ENCODE results near the gene SLC5A12. TPM values are rescaled to one million over a fixed set of nuclear protein-coding genes. Genes with fewer than 3 reads are reported as not detected.

Gene SLC5A12
- total RNA-seq, 2 donors from 2014 or later = not detected

DNA sequence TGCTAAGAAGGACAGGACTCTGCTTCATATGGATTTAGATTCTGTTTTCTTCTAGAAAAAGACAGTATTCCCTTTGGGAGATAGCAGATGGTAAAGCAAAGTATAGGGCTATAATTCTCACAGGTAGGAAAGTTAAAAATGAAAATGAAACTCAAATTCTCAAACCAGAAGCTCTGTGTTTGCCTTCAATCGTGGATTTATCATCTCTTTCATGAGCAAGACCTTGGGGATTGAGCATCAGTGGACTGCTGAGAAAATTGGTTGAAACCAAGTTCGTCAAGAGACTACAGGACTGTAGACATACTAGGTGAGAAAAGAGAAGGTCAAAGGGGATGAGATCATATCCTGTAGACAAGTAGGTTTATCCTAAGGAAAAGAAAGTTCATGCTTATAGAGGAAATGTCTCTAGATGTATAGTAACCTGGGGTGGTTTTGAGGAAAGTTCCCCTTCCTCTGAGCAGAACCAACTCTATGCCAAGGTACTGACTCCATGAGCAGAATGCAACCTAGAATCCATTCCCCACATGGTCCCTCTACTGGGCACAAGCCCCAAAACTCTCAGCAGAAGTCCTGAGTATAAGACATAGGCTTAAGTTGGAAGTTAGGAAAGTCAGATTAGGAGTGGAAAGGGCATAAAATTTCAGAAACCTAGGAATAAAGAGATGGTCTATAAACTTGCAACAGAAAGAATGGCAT is 46.5 kb downstream of the SLC5A12 start:
- intact Hi-C loops (cut with DNase I) = no loop called here
- no peak for DNase-seq (ENCODE audit: low spot score)

DNA sequence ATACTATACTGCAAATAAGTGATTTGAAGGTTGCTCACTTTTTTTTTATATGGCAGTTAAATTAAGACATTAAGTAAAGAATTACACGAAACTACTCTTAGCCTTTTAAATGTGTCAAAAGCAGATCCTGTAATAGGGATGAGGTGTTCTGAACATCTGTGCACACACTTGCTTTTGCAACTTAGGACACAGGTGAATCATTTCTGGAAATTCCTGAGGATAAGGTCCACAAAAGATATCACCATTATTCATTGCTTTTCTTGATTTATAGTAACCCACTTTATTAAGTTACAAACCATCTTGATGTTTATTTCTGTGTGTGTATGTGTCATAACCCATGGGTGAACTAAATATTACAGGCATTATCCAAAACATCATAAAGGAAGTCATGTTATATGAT is 55.9 kb downstream of the SLC5A12 start:
- intact Hi-C loops (cut with DNase I) = no loop called here
- DNase-seq (ENCODE audit: low spot score) = no peak

DNA sequence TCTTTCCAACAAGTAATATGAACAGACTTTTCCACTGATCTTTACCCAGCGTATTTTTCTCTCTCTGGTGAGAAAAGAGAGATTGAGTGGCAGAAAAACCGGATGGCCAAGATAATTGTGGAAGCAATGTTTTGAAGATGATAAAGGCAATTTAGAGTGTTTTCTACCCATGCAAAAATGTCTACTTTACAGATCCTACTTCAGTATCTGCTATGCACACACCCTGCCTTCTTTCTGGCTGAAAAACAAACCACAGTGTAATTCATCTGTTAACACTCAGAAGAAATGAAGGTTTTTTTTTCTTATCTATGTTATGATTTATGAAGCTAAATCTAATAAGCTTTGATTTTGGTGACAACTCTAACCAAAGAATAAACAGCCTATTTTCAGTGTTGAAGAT is 56.8 kb downstream of the SLC5A12 start:
- intact Hi-C loops (cut with DNase I) = no loop called here
- no peak for DNase-seq (ENCODE audit: low spot score)

DNA sequence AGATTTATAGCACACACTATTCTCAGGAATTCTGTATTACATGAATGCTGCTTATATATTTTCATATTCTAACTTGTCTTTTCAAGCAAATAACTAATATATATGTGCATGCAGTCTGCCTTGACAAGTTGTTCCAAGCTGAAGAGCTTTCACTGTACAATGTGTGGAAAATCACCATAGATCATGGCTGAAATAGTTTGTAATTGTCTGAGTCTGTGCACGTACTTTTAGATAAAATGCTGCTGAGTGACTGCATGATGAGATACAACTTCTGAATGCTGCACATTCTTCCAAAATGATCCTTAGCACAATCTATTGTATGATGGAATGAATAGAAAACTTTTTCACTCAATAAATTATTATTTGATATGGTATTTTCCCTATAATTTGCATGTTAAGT is 58.9 kb downstream of the SLC5A12 start:
- DNase-seq (ENCODE audit: low spot score) = no peak
- intact Hi-C loops (cut with DNase I) = no loop called here

DNA sequence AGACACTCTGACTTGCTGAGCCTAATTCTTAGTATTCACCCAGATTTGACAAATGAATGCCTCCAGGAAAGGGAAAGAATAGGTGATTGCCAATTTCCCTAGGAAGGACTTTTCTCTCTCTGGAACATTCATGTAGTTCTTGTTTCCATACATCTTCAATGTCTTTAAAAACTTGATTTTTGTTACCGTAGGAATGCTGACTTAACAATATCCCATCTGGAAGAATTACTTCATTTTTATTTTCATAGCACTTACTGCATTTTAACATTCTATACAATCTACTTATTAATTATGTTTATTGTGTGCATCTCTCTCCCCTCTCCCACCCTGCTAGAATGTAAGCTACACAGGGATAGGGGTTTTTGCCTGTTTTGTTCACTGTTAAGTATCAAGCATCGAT is 66.6 kb downstream of the SLC5A12 start:
- intact Hi-C loops (cut with DNase I) = no loop called here
- no peak for DNase-seq (ENCODE audit: low spot score)

DNA sequence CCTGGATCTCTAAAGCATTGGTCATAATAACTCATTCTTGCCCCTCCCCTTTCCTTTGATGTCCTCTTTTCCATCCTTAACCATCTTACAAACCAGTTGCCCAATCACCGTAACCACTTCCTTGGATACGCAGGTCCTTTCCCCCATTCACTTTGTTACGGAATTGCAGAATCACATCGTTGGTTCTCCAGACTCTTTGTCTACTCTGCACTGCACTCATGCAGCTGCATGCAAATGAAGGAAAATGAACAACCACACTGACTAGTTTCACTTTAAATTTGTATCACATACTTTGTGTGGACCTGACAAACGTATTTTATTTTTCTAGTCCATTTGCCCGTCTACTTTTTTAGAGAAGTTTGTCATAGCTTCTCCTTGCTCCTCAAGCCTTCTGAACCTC is 69.9 kb downstream of the SLC5A12 start:
- DNase-seq (ENCODE audit: low spot score) = no peak
- intact Hi-C loops (cut with DNase I) = no loop called here

DNA sequence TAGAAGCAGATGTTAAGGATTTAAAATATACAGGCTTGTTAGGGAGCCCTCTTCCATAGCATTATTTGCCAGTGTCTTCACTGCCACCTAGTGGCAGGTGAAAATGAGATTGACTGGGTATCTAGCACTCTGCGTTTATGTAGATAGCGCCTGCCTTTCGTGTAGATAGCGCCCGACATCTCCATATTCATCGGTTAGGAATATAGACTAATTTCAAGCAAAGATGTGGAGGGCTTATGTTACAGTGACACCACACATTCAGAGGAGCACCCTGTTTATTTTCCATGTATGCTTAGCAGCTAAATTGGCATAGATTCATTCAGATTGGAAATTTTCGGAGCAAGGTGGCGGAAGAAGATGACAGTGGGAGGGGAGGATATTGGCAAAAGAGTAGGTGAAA is 72.0 kb downstream of the SLC5A12 start:
- DNase-seq (ENCODE audit: low spot score) = no peak
- intact Hi-C loops (cut with DNase I) = loop anchor here in 1 of 2 donors (10.0 kb wide), 1 partner anchor 155 kb away; no protein-coding TSS in a partner anchor

DNA sequence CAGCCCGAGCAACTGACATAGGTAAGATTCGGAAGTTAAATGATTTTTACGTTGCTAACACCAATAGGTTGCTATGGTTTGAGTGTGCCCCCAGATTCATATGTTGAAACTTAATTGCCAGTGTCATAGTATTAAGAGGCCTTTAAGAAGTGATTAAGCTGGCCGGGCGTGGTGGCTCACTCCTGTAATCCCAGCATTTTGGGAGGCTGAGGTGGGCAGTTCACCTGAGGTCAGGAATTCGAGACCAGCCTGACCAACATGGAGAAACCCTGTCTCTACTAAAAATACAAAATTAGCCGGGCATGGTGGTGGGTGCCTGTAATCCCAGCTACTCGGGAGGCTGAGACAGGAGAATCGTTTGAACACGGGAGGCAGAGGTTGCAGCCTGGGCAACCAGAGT is 78.5 kb downstream of the SLC5A12 start:
- intact Hi-C loops (cut with DNase I) = loop anchor here in 1 of 2 donors (10.0 kb wide), 1 partner anchor 161 kb away; no protein-coding TSS in a partner anchor
- peak; percentile 67 for DNase-seq (ENCODE audit: low spot score)

DNA sequence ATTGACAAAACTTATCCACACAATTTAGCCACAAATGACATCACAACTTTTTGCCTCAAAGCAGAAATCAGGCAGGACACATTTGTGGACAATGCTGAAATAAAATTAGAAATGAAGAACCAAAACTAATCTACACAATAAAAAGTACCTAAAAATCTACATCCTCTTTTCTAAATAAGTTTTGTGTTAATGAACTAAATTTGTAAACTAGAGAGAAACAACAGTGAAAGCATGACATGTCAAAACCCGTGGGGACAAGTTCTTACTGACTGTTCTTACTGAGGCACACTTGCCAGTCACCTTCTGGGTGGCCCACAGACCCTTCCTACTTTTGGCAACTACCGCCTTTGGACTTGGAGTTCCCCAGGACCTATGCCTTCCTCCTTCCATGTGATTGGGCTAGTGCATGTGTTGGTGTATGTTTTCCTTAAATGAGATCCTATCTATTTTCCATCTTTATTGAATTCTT is 89.1 kb downstream of the SLC5A12 start:
- intact Hi-C loops (cut with DNase I) = no loop called here
- no peak for DNase-seq (ENCODE audit: low spot score)

DNA sequence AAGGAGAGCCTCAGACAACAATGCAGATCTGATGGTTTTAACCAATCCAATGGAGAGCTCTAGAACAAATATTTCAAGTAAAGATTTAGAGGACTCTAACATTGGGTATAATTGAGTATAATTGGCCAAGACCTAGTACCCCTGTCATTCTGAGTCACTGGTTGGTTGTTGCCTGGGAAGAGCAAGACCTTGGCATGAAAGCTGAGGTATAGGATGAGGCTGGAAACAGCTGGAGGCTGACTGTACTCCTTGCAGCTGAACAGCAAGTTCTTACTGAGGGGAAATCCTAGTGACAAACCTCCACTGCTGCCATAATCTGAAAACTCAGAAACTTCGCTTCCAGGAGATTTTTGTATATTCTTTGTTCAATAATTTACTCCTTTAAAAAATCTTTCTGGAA is 95.5 kb downstream of the SLC5A12 start:
- no peak for DNase-seq (ENCODE audit: low spot score)
- intact Hi-C loops (cut with DNase I) = no loop called here

DNA sequence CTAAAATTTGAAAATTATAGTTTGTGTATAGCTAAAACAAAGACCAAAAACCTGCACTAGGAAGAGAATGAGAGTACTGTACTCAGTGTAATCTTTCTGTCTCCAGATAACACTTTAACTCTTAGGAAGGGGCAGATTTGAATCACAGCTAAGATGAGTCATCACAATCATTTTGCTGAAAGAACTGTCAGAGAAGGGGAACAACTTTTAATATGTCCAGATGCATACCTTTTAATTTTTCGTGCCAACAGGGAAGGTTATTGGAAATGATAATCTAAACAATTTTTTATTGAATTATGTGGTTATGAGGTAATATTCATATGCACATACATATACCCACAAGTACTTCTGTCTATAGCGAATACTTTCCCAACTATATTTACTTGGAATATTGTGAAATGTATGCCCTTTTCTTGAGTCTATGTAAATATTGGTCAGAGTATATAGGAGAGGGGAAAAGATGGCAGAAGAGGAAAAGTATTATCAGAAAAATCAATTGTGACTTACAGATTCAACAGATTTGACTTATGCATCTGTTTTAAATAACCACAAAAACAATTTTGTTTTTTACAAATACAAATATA is 98.7 kb downstream of the SLC5A12 start:
- intact Hi-C loops (cut with DNase I) = no loop called here
- DNase-seq (ENCODE audit: low spot score) = no peak

DNA sequence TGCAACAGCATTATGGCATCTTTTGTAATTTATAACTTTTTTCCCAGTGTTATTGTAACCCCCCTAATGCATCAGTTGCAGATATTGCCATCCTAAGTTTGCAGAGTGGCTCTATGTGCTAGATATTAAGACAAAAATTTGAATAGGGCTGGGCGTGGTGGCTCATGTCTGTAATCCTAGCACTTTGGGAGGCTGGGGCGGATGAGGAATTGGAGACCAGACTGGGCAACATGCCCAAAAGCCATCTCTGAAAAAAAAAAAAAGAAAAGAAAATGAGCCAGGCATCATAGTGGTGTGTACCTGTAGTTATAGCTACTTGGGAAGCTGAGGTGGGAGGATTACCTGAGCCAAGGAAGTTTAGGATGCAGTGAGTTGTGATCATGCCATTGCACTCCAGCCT is 99.7 kb downstream of the SLC5A12 start:
- DNase-seq (ENCODE audit: low spot score) = no peak
- intact Hi-C loops (cut with DNase I) = no loop called here

DNA sequence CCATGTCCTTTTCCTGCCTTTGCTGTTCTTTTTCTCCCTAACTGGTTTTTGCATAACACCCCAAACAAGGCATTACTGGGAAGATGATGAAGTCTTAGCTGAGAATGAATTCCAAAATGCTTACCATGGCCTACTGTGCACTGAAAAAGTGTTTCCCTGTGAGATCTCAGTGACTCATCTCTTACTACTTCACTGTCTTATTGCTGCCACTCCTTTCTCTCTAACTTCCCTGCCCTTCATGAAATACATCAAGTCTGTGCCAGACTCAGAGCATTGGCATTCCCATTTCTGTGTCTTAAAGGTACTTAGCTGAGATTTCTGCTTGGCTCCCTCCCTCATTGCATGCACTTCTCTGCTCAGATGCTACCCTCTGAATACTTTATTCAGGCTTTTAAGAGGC is 100.7 kb downstream of the SLC5A12 start:
- DNase-seq (ENCODE audit: low spot score) = no peak
- intact Hi-C loops (cut with DNase I) = no loop called here

DNA sequence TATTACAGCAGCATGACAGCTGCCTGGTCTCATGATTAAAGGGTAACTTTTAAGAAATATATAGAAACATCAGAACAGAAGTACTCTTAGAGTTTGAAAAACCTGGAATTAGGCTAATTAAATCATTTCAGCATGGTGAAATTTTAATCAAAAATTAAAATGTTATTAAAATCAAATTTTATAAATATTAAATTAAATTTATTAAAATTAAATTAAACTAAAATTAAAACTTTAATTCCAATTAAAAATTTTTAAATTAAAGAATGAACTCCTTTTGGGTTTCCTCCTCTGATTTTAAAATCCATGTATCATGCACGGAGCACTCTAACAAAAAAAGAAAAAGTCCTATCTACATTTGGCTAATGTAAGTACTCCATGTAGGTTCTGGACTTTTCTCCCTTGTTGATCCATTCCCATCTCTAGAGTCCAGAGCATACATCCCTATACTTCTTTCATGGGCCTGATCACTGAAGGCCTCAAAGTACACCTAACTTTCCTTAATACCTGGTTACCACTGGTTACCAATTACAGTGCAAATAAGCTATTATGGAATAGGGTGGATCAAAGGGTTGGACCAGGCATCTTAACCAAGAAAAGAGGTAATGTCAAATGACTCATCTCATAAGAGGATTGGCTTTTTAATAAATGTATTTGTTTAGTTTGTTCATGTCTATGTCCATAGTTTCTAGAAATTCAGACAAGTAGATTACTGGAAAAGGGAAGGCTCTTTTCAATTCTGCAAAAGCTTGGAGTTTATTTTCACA is 101.4 kb downstream of the SLC5A12 start:
- intact Hi-C loops (cut with DNase I) = no loop called here
- DNase-seq (ENCODE audit: low spot score) = no peak

DNA sequence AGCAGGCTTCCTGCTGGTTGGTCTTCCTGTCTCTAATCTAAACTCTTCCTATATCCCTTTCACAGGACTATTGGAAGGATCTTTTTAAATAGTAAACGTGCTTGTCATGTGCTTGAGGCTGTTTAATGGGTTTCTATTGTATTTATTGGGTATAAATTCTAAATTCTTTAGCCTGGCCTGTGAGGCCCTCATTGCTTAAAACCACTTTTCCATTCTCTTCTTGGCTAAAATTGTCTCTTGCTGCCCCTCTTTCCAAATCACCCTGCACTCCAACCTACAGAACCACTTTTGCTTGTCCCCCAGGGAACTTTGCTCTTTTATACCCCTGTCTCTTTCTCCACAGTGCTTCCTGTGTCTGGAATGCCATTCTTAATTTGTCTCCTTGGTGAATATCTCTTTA is 103.4 kb downstream of the SLC5A12 start:
- no peak for DNase-seq (ENCODE audit: low spot score)
- intact Hi-C loops (cut with DNase I) = no loop called here

Other genes with a start within 250 kb of the SLC5A12 start
- not detected for gene MUC15, start 149.8 kb downstream of the SLC5A12 start, total RNA-seq

Measured in posterior vena cava (tissue), 2 donors.